Measurements from ENCODE around the gene SH2D4B.

SH2D4B gene

DNA sequence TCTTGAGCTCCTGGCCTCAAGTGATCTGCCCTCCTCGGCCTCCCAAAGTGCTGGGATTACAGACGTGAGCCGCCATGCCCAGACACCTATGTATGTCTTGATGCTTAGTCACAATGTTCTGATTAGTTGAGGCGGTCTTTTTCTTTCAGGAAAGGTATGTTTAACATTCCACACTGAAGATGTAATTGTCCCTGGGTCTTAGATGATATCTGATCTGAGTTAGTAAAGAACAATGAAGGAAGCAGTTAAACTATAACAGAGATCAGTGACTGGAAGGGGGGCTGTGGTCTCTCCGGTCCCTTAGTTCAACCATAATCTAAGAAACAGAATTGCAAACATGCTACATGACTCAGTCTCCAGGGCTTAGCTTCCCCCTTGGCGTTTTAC, 31.5 kb upstream of the SH2D4B start:
- DNase-seq (ENCODE audit: low read depth in 1 of 2, low spot score in 1 of 2), result no peak
- H3K4me3 ChIP-seq (replicated peaks; ENCODE audit: insufficient read depth, low read length), result no peak overlapping the region
- TF ChIP-seq, protein P1, sequence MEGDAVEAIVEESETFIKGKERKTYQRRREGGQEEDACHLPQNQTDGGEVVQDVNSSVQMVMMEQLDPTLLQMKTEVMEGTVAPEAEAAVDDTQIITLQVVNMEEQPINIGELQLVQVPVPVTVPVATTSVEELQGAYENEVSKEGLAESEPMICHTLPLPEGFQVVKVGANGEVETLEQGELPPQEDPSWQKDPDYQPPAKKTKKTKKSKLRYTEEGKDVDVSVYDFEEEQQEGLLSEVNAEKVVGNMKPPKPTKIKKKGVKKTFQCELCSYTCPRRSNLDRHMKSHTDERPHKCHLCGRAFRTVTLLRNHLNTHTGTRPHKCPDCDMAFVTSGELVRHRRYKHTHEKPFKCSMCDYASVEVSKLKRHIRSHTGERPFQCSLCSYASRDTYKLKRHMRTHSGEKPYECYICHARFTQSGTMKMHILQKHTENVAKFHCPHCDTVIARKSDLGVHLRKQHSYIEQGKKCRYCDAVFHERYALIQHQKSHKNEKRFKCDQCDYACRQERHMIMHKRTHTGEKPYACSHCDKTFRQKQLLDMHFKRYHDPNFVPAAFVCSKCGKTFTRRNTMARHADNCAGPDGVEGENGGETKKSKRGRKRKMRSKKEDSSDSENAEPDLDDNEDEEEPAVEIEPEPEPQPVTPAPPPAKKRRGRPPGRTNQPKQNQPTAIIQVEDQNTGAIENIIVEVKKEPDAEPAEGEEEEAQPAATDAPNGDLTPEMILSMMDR (IDR thresholded peaks at IDR 0.05; ENCODE audit: insufficient read depth, low read length), result no peak
- no peak for TF ChIP-seq GABPA (IDR thresholded peaks at IDR 0.05; ENCODE audit: low read depth)
- TF ChIP-seq POLR2AphosphoS5 (IDR thresholded peaks at IDR 0.05; ENCODE audit: low read depth), result no peak
- TF ChIP-seq, protein P2, sequence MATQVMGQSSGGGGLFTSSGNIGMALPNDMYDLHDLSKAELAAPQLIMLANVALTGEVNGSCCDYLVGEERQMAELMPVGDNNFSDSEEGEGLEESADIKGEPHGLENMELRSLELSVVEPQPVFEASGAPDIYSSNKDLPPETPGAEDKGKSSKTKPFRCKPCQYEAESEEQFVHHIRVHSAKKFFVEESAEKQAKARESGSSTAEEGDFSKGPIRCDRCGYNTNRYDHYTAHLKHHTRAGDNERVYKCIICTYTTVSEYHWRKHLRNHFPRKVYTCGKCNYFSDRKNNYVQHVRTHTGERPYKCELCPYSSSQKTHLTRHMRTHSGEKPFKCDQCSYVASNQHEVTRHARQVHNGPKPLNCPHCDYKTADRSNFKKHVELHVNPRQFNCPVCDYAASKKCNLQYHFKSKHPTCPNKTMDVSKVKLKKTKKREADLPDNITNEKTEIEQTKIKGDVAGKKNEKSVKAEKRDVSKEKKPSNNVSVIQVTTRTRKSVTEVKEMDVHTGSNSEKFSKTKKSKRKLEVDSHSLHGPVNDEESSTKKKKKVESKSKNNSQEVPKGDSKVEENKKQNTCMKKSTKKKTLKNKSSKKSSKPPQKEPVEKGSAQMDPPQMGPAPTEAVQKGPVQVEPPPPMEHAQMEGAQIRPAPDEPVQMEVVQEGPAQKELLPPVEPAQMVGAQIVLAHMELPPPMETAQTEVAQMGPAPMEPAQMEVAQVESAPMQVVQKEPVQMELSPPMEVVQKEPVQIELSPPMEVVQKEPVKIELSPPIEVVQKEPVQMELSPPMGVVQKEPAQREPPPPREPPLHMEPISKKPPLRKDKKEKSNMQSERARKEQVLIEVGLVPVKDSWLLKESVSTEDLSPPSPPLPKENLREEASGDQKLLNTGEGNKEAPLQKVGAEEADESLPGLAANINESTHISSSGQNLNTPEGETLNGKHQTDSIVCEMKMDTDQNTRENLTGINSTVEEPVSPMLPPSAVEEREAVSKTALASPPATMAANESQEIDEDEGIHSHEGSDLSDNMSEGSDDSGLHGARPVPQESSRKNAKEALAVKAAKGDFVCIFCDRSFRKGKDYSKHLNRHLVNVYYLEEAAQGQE (IDR thresholded peaks at IDR 0.05; ENCODE audit: insufficient replicate concordance, low read depth), result no peak
- no peak for TF ChIP-seq SPI1 (IDR thresholded peaks at IDR 0.05; ENCODE audit: borderline replicate concordance, low read depth)
- no peak overlapping the region; the same call in 1 of the 2 replicates for H3K27ac ChIP-seq (replicated peaks)
- no peaks in the 10 kb centered on the region for H3K27me3 ChIP-seq (ENCODE audit: insufficient read depth, poor library complexity, severe bottlenecking)

DNA sequence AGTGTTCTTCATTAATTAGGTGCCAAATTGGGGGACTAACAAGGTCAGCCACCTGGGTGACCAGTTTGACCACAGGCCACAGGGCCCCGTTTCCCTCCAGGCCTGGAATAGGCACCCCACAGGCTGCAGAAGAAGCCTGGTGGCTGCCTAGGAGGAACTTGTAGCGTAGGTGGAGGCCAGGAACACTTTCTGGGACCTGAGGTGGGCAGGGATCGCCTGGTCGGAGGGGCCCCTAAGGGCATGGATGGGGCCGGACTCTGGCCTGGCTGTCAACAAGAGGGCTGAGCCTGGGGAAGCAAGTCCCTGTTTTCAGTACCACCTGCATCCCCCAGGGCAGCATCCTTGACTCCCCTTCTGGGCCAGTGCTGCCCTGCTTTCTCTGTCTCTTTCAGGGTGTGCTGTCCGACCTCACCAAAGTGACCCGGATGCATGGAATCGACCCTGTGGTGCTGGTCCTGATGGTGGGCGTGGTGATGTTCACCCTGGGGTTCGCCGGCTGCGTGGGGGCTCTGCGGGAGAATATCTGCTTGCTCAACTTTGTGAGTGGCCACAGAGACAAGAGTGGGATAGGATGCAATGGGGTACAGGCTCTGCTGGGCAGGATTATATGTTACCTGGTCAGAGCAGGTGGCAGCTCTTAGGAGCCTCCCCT, 30.7 kb upstream of the SH2D4B start:
- H3K27ac ChIP-seq (replicated peaks), result no peak overlapping the region
- H3K4me3 ChIP-seq (replicated peaks; ENCODE audit: insufficient read depth, low read length), result no peak overlapping the region
- no peaks in the 10 kb centered on the region for H3K27me3 ChIP-seq (ENCODE audit: insufficient read depth, poor library complexity, severe bottlenecking)
- DNase-seq (ENCODE audit: low read depth in 1 of 2, low spot score in 1 of 2), result no peak
- TF ChIP-seq POLR2AphosphoS5 (IDR thresholded peaks at IDR 0.05; ENCODE audit: low read depth) (no peak), SPI1 (IDR thresholded peaks at IDR 0.05; ENCODE audit: borderline replicate concordance, low read depth) (no peak), GABPA (IDR thresholded peaks at IDR 0.05; ENCODE audit: low read depth) (no peak)
- TF ChIP-seq, protein P1 (IDR thresholded peaks at IDR 0.05; ENCODE audit: insufficient read depth, low read length), result no peak
- TF ChIP-seq, protein P2 (IDR thresholded peaks at IDR 0.05; ENCODE audit: insufficient replicate concordance, low read depth), result no peak

DNA sequence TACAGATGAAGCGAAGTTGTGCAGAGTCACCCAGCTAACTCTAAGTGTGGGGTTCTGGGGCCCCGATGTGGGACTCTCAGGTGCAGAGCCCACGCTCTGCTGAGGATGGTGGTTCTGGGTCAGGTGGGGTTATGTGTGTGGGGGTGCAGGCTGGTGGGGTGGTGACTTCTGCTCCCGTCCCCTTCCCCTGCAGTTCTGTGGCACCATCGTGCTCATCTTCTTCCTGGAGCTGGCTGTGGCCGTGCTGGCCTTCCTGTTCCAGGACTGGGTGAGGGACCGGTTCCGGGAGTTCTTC, 28.6 kb upstream of the SH2D4B start:
- H3K4me3 ChIP-seq (replicated peaks; ENCODE audit: insufficient read depth, low read length), result no peak overlapping the region
- no peak for TF ChIP-seq SPI1 (IDR thresholded peaks at IDR 0.05; ENCODE audit: borderline replicate concordance, low read depth)
- TF ChIP-seq, protein P2 (IDR thresholded peaks at IDR 0.05; ENCODE audit: insufficient replicate concordance, low read depth), result no peak
- no peak for TF ChIP-seq POLR2AphosphoS5 (IDR thresholded peaks at IDR 0.05; ENCODE audit: low read depth)
- TF ChIP-seq, protein P1 (IDR thresholded peaks at IDR 0.05; ENCODE audit: insufficient read depth, low read length), result no peak
- no peaks in the 10 kb centered on the region for H3K27me3 ChIP-seq (ENCODE audit: insufficient read depth, poor library complexity, severe bottlenecking)
- no peak for DNase-seq (ENCODE audit: low read depth in 1 of 2, low spot score in 1 of 2)
- no peak overlapping the region for H3K27ac ChIP-seq (replicated peaks)

Data from HL-60 (cell line).